Neural cell (in vitro differentiated cells): Measurements from ENCODE around the gene TMEM167B.

Experiments used
- CTCF ChIP-seq: fragments of 450-650 bp; IDR thresholded peaks from 2 replicates; pipeline ENCODE4 v1.5.1; 2014; ENCODE audit warnings: antibody characterized with exemption, mild to moderate bottlenecking, moderate library complexity; ENCODE audit not compliant: poor library complexity, severe bottlenecking
- EP300 ChIP-seq: fragments of 450-650 bp; conservative IDR thresholded peaks from 2 replicates; pipeline ENCODE4 v1.6.1; 2014; ENCODE audit warnings: antibody characterized with exemption, mild to moderate bottlenecking, moderate library complexity; ENCODE audit not compliant: poor library complexity, severe bottlenecking
- RAD21 ChIP-seq: fragments of 450-650 bp; conservative IDR thresholded peaks from 2 replicates; pipeline ENCODE4 v1.6.1; 2014; ENCODE audit warnings: antibody characterized with exemption, mild to moderate bottlenecking, moderate library complexity

- TF ChIP-seq CTCF (no peak), EP300 (peak; percentile 66), RAD21 (no peak)
Observed at GRCh38 chr1:109090196-109091077, at the start of gene TMEM167B.
